GM18498 (cell line): ENCODE data around the gene CPT1A.
A peak's percentile ranks its signal among the peaks of the same experiment; 100 is the strongest.
"Not testable (repeated sequence)": the region's sequence is repeated elsewhere in the genome, so short reads cannot be mapped to it uniquely, and the experiment has no call there.

ENCODE experiments used
- ATAC-seq: cut with Tn5 transposase; IDR thresholded peaks from one replicate; pipeline ENCODE4 v1.9.1; 2021; ENCODE audit warnings: mild to moderate bottlenecking, moderate library complexity; ENCODE audit not compliant: unreplicated experiment

Gene CPT1A

GRCh38 chr11:68841718-68842426, at the start of gene CPT1A:
TSS of gene CPT1A (minus strand) at chr11:68841916. CDS start at chr11:68815474, 26,442 bp downstream.
- peak; percentile 38 for ATAC-seq

DNA sequence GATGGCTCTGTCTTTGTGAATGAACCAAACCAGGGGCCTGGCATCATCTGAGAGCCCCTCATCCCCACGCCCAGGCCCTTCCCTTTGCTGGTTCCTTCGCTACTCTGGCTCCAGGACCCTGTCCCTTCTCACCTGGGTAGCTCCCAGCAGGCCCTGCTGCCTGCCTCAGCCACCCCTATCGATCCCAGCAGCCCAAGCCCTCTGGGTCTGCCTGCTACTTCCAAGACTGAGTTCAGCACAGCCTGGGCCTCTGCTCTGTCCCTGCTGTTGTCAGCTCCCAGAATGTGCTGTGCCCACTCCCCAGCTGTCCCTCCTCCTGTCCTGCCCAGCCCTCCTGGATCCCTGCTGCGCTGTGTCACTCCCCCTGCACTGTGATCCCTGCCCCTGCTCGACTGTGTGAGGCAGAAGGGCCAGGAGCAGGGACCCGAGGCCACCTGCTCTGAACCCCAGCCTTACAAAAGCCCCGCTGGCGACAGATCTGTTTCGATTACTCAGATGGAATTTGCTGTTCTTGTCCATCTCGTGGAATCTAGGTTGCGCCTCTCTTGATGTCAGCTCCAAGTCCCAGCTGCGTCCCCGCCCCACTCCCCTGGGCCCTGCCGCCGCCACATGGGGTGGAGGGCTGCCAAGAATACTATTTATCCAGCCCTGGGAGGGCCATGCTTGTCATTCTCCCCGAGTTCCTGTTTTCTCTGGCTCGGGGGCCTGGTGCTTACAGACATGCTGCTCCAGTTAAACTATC, 48.9 kb upstream of the CPT1A start:
- ATAC-seq = no peak

- no peak for ATAC-seq
Measured at GRCh38 chr11:68889948-68890446, 48.3 kb upstream of the CPT1A start.

DNA sequence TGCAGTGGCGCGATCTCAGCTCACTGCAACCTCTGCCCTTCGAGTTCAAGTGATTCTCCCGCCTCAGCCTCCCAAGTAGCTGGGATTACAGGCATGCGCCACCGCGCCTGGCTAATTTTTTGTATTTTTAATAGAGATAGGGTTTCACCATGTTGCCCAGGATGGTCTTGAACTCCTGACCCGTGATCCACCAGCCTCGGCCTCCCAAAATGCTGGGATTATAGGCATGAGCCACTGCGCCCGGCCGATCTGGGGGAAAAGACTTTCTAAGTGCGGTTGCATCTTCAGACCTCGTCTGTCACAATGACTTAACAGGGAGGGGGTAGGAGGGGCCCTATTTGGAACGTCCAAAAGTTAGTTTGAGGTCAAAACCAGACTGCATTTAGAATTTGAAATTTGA, 43.1 kb upstream of the CPT1A start:
- ATAC-seq = not testable (repeated sequence)

- no peak for ATAC-seq
Measured at GRCh38 chr11:68882391-68882790, 40.7 kb upstream of the CPT1A start.

DNA sequence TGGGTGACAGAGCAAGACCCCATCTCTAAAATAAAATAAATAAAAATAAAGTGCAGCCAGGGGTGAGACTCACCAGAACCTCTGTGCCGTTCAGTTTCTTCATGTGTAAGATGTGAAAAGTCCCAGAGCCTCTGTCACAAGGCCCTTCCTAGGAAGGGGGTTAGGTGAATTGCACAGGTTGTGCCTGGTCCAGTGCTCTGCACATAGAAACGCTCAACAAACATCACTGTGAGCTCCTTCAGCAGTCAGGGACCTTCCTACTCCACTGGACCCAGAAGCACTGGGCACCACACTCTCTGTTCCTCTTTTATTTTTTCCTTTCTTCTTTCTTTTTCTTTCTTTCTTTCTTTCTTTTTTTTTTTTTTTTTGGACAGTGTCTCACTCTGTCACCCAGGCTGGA, 39.6 kb upstream of the CPT1A start:
- no peak for ATAC-seq

GRCh38 chr11:68880851-68881250, 39.1 kb upstream of the CPT1A start:
- ATAC-seq = no peak

- no peak for ATAC-seq
Measured at GRCh38 chr11:68878022-68878421, 36.3 kb upstream of the CPT1A start.

DNA sequence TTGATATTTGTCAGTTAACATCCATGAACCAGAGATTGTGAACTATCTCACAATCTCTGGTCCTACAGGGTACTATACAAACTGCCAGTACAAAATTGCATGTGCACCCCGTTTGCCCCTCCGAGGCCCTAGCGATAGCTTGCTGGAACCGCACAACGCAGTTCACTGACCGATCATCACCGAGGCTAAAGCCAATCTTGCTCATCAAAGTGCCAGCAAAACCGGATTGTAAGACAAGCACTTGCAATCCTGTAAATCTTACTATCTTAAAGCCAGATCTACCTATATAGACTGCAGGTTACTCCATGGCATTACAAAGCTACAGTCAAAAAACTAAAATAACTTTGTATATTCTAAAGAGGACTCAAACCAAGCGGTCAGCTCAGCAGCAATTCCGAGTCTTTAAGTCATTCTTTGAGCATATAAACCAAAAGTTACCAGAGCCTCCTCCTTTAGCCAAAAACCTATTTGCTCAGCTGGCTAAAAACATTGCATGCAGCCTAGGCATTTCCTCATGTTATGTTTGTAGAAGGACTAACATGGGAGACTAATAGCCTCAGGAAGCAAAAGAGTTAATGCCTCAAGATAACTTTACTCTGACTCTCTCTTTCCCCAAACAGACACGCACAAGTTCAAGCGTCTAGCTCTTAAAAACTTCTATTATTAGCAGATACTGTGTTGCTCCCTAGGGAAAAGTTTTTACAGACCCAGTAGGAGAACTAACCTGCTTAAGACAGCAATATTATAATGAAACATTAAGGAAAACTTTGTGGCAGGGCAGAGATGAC, 30.7 kb upstream of the CPT1A start:
- ATAC-seq = no peak

GRCh38 chr11:68870470-68870869, 28.8 kb upstream of the CPT1A start:
- no peak for ATAC-seq

GRCh38 chr11:68868221-68868835, 26.6 kb upstream of the CPT1A start:
- no peak for ATAC-seq

DNA sequence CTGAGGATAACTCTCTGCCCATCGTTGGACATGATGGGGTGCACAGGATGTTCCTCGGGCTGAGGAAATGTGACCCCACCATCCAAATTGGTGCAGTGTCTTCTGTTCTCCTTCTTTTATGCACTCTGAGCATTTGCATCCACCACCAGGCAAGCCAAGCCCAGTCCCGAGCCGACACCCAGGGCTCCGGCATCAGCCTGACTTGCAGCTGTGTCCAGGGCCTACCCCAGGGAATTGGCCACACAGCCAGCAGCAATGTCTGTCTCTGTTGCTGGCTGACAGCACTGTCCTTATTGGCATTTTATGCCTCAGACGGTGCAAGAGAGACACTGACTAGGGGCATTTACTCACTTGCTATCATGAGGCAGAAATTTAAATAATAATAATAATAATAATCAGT, 25.4 kb upstream of the CPT1A start:
- ATAC-seq = no peak

DNA sequence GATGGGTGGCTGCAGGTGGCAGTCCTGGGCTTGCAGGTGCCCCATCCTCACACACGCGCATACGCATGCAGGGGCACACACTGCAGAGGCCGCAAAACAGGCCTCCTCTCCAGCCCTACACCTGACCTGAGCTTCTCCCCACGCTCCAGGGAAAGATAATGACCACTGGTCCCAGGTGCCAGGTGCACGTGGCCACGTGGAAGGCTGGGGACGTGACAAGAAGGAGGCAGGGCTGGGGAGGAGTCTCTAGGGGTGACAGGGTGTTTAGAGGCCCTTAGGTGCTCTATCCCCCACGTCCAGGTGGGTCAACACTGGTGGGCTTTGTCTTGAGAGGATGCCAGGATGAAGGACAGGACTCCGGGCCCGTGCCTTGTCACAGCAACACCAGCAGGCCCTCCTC, 23.5 kb upstream of the CPT1A start:
- no peak for ATAC-seq

GRCh38 chr11:68863553-68864265, 22.0 kb upstream of the CPT1A start:
- no peak for ATAC-seq

DNA sequence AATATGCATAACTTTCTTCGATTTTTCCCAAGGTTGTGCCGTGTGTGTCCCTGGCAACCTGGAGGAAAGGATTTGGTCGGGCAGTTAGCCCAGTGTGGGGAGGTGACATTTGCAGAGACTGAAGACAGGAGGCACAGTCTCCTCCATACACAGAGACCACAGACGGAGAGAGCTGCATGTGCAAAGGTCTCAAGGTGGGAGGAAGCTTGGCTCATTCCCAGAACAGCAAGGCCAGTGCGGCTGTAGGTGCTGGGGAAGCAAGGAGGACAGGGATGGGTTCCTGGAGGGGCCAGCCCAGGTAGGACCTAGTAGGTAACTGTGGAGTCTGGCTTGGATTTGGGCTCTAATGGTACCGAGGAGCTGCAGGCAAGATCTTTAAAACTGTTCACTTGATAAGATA, 20.7 kb upstream of the CPT1A start:
- no peak for ATAC-seq

DNA sequence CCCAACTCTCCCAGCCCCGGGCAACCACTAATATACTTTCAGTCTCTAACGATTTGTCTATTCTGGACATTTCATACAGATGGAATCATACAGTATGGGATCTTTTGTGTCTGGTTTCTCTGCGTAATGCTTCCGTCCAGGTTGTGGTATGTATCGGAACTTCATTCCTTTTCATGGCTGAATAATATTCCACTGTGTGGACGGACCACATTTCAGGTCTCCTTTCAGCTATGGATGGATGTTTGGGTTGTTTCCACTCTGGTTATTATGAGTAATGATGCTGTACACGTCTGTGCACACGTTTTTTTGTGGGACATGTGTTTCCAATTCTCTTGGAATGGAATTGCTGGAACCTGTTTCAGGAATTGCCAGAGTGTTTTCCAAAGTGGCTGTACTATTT, 17.4 kb upstream of the CPT1A start:
- ATAC-seq = no peak

DNA sequence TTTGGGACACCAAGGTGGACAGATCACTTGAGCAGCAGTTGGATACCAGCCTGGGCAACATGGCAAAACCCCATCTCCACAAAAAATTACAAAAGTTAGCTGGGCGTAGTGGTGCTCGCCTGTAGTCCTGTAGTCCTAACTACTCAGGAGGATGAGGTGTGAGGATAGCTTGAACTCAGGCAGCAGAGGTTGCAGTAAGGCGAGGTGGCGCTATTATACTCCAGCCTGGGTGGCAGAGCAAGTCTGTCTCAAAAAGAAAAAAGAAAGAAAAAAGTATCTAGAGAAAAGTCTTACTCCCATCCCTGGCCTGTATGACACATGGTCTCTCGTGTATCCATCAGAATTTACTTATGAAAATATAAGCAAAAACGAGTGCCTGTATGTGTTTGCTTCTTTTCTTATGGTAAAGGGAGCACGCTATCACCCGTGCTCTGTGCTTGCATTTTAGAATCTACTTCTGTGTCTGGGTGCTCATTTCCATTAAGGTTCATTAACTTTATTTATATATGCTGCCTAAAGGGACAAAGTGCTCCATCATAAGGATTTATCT, 15.4 kb upstream of the CPT1A start:
- no peak for ATAC-seq

GRCh38 chr11:68856425-68857030, 14.8 kb upstream of the CPT1A start:
- not testable (repeated sequence) for ATAC-seq

GRCh38 chr11:68855205-68855981, 13.7 kb upstream of the CPT1A start:
- ATAC-seq = no peak
